A549 (cell line): Measurements from ENCODE around the gene FRY. TPM values are rescaled to one million over a fixed set of nuclear protein-coding genes. Genes with fewer than 3 reads are reported as not detected.

Experiments
- ATAC-seq, 2 experiments: fragments of 200-7000 bp in 1 of 2; fragments of >200 bp in 1 of 2; cut with Nextera tagmentation in 1 of 2; cut with Tn5 transposase in 1 of 2; 3 replicates each; pipeline versions ENCODE4 v1.8.0 to v1.9.1; 2018 to 2020; ENCODE audit warnings: mild to moderate bottlenecking in 1 of 2, moderate library complexity in 1 of 2
- CTCF ChIA-PET: fragments of 300-600 bp; sonication (Branson Sonifier 250); formaldehyde crosslinking; extraction: SDS; loops from one replicate; lab custom pipeline; 2021; ENCODE audit warnings: antibody characterized with exemption, inconsistent platforms; lab: Yijun Ruan, JAX
- POLR2A ChIA-PET: fragments of 350-600 bp; formaldehyde crosslinking; extraction: SDS; loops from one replicate; lab custom pipeline; 2021; ENCODE audit warnings: antibody characterized with exemption, inconsistent platforms; lab: Yijun Ruan, JAX
- DNase-seq, 2 experiments: peaks; one replicate each; pipeline versions ENCODE4 v3.0.0 to v3.0.0-alpha.2; 2011 to 2016; ENCODE audit warnings: low read depth in 1 of 2, low spot score in 1 of 2
- FAIRE-seq: peaks from 2 replicates; lab custom pipeline; 2011; peaks lifted over from hg19 to GRCh38; lab: Jason Lieb, UNC
- H3K27ac ChIP-seq, 2 experiments: fragments of >200 bp; sonication (Bioruptor Twin); formaldehyde crosslinking; 3 replicates each; pipeline ENCODE4 v1.5.1; 2016 to 2017
- H3K4me1 ChIP-seq: fragments of >200 bp; sonication (Bioruptor Twin); formaldehyde crosslinking; 3 replicates; pipeline ENCODE4 v1.6.1; 2016
- H3K4me2 ChIP-seq: fragments of >200 bp; sonication (Bioruptor Twin); formaldehyde crosslinking; 3 replicates; pipeline ENCODE4 v1.6.1; 2016
- H3K4me3 ChIP-seq: fragments of >200 bp; sonication (Bioruptor Twin); formaldehyde crosslinking; 3 replicates; pipeline ENCODE4 v1.5.1; 2016
- H3K9me3 ChIP-seq: fragments of >200 bp; sonication (Bioruptor Twin); formaldehyde crosslinking; 3 replicates; pipeline ENCODE4 v1.6.1; 2016
- BHLHE40 ChIP-seq: IDR thresholded peaks from 2 replicates; pipeline ENCODE4 v1.6.1; 2012; ENCODE audit warnings: low read depth, low read length, inconsistent platforms
- CBX2 ChIP-seq: fragments of 200-600 bp; sonication (generic); IDR thresholded peaks from 2 replicates; pipeline ENCODE4 v1.6.1; 2016; ENCODE audit warnings: low read depth, mild to moderate bottlenecking, borderline replicate concordance
- CBX8 ChIP-seq: fragments of 200-600 bp; sonication (generic); IDR thresholded peaks from 2 replicates; pipeline ENCODE4 v1.6.1; 2016
- CHD4 ChIP-seq: fragments of 200-600 bp; sonication (generic); IDR thresholded peaks from 2 replicates; pipeline ENCODE4 v1.6.1; 2016; ENCODE audit warnings: antibody characterized with exemption, mild to moderate bottlenecking, borderline replicate concordance
- CTCF ChIP-seq: fragments of >200 bp; sonication (Bioruptor Twin); formaldehyde crosslinking; IDR thresholded peaks from 3 replicates; pipeline ENCODE4 v1.5.1; 2016
- E2F6 ChIP-seq: IDR thresholded peaks from 2 replicates; pipeline ENCODE4 v1.6.1; 2012; ENCODE audit warnings: low read depth, borderline replicate concordance
- FOXS1 ChIP-seq: fragments of 250-450 bp; sonication (Bioruptor Pico); IDR thresholded peaks from 2 replicates; pipeline ENCODE4 v1.5.0; 2020; ENCODE audit warnings: mild to moderate bottlenecking, moderate library complexity
- HMGXB4 ChIP-seq: fragments of 250-450 bp; sonication (Bioruptor Pico); IDR thresholded peaks from 2 replicates; pipeline ENCODE4 v1.5.0; 2021; ENCODE audit warnings: mild to moderate bottlenecking, moderate library complexity, borderline replicate concordance
- HOXA7 ChIP-seq: fragments of 250-450 bp; sonication (Bioruptor Pico); IDR thresholded peaks from 2 replicates; pipeline ENCODE4 v1.5.0; 2020; ENCODE audit warnings: mild to moderate bottlenecking, moderate library complexity
- HOXB13 ChIP-seq: fragments of 250-450 bp; sonication (Bioruptor Pico); IDR thresholded peaks from 2 replicates; pipeline ENCODE4 v1.5.0; 2020; ENCODE audit warnings: low read depth, mild to moderate bottlenecking, moderate library complexity
- KDM1A ChIP-seq: fragments of 200-600 bp; sonication (generic); IDR thresholded peaks from 2 replicates; pipeline ENCODE4 v1.6.1; 2016; ENCODE audit warnings: low read depth, mild to moderate bottlenecking
- NPAS2 ChIP-seq: fragments of 250-450 bp; sonication (Bioruptor Pico); IDR thresholded peaks from 2 replicates; pipeline ENCODE4 v1.8.0; 2022; ENCODE audit warnings: mild to moderate bottlenecking, moderate library complexity, borderline replicate concordance
- POLR2AphosphoS2 ChIP-seq: conservative IDR thresholded peaks from 2 replicates; pipeline ENCODE4 v1.6.1; 2012; ENCODE audit warnings: low read length, improper control_type of control experiment, inconsistent platforms
- RAD21 ChIP-seq, 2 experiments: fragments of >200 bp in 1 of 2; sonication (Bioruptor Twin) in 1 of 2; formaldehyde crosslinking in 1 of 2; IDR thresholded peaks in 1 of 2; conservative IDR thresholded peaks in 1 of 2; 2 replicates in 1 of 2; 3 replicates in 1 of 2; pipeline ENCODE4 v1.6.1; 2012 to 2018; ENCODE audit warnings: inconsistent platforms in 1 of 2
- RCOR1 ChIP-seq: fragments of 150-350 bp; IDR thresholded peaks from 2 replicates; pipeline ENCODE4 v1.6.1; 2014; ENCODE audit warnings: antibody characterized with exemption, low read length, low read depth
- SMC3 ChIP-seq: fragments of >200 bp; sonication (Bioruptor Twin); formaldehyde crosslinking; IDR thresholded peaks from 3 replicates; pipeline ENCODE4 v1.6.1; 2018; ENCODE audit warnings: inconsistent platforms
- SREBF2 ChIP-seq: fragments of 450-650 bp; IDR thresholded peaks from 2 replicates; pipeline ENCODE4 v1.6.1; 2014; ENCODE audit warnings: mild to moderate bottlenecking, moderate library complexity
- TP53 ChIP-seq: fragments of 250-450 bp; sonication (Bioruptor Pico); IDR thresholded peaks from 2 replicates; pipeline ENCODE4 v1.5.0; 2021; ENCODE audit warnings: mild to moderate bottlenecking, moderate library complexity
- WGBS: methylation state at CpG from one replicate; pipeline ENCODE4 v1.1.6; 2017; ENCODE audit errors: missing lambda C conversion rate; 5-methylcytosine and 5-hydroxymethylcytosine counted together
- polyA plus RNA-seq, 4 experiments: library from polyadenylated mRNA; depleted of rRNA in 3 of 4; stranded (reverse); fragments of >200 nt; fragmentation: RNase III in 1 of 4; extraction: RNeasy Plus Mini Kit Qiagen cat#74134 plus additional on column Dnase treatment in 1 of 4; gene quantifications; 2 replicates in 3 of 4; 3 replicates in 1 of 4; pipeline ENCODE4 v1.2.3, GENCODE V29; 2011 to 2017

Gene FRY
- polyA plus RNA-seq, 2 of the 4 experiments (the other 2 are of a cell fraction), result 0.08 to 0.26 TPM

GRCh38 chr13:32134241-32135055, 102.9 kb downstream of the FRY start:
- H3K4me2 ChIP-seq, result no peak overlapping the region
- H3K27ac ChIP-seq, result no peak overlapping the region
- WGBS, result 15% methylated on average over 5 of the region's 5 CpGs
- H3K4me3 ChIP-seq, result no peak overlapping the region
- no peaks in the 10 kb centered on the region for H3K9me3 ChIP-seq
- CTCF ChIA-PET, result no interaction called here
- POLR2A ChIA-PET, result no interaction called here
- no peaks in the 10 kb centered on the region for H3K4me1 ChIP-seq
- no peak for FAIRE-seq
- TF ChIP-seq RAD21 (conservative IDR thresholded peaks at IDR 0.05 in 1 of 2, IDR thresholded peaks at IDR 0.05 in 1 of 2) (no peak), E2F6 (no peak), SMC3 (no peak), KDM1A (no peak), RCOR1 (no peak), NPAS2 (CRISPR knock-in tag) (no peak)
- no peak for DNase-seq
- no peak for ATAC-seq

DNA sequence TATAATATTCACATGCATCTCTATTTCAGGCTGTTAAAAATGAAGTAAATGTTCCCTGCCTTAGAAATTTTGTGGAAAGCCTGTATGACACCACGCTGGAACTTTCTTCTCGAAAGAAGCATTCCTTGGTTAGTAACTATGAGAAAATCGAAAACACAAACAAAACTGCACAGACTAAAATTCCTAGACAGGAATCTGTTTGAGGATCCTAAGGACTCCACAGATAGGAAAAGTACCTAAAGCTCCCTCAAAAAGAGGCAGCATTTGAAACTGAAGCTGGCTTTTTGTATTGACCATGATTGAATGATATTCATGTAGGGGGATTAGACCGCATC, 103.4 kb downstream of the FRY start:
- ATAC-seq, result no peak
- no peaks in the 10 kb centered on the region for H3K9me3 ChIP-seq
- FAIRE-seq, result no peak
- no peak for TF ChIP-seq CTCF
- TF ChIP-seq POLR2AphosphoS2, result no peak
- no peak for TF ChIP-seq CBX2
- no peak for TF ChIP-seq E2F6
- no peak for TF ChIP-seq SREBF2
- TF ChIP-seq FOXS1 (CRISPR knock-in tag), result no peak
- TF ChIP-seq CHD4, result no peak
- no peak for TF ChIP-seq HOXA7 (CRISPR knock-in tag)
- no peak for TF ChIP-seq HOXB13
- no peak for TF ChIP-seq CBX8
- TF ChIP-seq, all 56 proteins: peak for 0
- Histone ChIP-seq H3K4me1 (no peaks in the 10 kb centered on the region), H3K27ac (no peak overlapping the region), H3K4me3 (no peak overlapping the region), H3K4me2 (no peak overlapping the region)
- whole genome bisulfite sequencing, result 82% methylated on average over 4 of the region's 4 CpGs
- DNase-seq, result no peak
- POLR2A ChIA-PET, result no interaction called here
- CTCF ChIA-PET, result interaction anchor here (1.1 kb wide), 1 partner anchor 12 kb away, joined by 3 read pairs; no protein-coding TSS in a partner anchor

DNA sequence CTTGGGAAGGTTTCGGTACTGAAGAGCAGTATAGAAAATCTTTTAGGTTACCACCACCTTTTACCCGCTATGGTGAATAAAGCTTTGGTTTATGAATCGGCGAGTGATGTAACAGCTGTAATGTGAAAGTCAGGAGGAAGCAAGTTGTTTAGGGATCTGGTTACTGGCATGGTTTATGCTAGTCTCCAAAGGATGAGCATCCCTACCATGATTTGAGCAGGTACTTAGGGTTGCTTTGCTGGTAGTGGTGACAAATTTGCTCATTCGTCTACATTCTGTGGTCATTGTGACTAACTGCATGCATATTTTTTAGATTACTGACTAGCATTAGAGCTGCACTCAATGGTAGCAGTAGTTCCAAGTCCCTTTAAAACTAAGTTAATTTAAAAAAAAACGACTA, 104.1 kb downstream of the FRY start:
- 72% methylated on average over 6 of the region's 6 CpGs for WGBS
- FAIRE-seq, result no peak
- Histone ChIP-seq H3K4me3 (no peak overlapping the region), H3K4me2 (no peak overlapping the region), H3K27ac (no peak overlapping the region), H3K4me1 (no peaks in the 10 kb centered on the region), H3K9me3 (no peaks in the 10 kb centered on the region)
- no peak for ATAC-seq
- DNase-seq, result no peak
- no peak for TF ChIP-seq BHLHE40
- TF ChIP-seq TP53 (CRISPR knock-in tag), result no peak
- no peak for TF ChIP-seq SREBF2
- no peak for TF ChIP-seq HMGXB4
- ChIA-PET POLR2A (no interaction called here), CTCF (interaction anchor here (1.1 kb wide), 1 partner anchor 11 kb away, joined by 3 read pairs; no protein-coding TSS in a partner anchor)
